H9 (cell line): Measurements from ENCODE around the gene GCN1. TPM values are rescaled to one million over a fixed set of nuclear protein-coding genes. Genes with fewer than 3 reads are reported as not detected.

Experiments
- DNase-seq: peaks from one replicate; pipeline ENCODE4 v3.0.0-alpha.2; 2017
- H2AFZ ChIP-seq: one replicate; pipeline ENCODE4 v1.6.1; 2013; ENCODE audit warnings: mild to moderate bottlenecking, low read length, control low read depth, moderate library complexity
- H2AK5ac ChIP-seq: 2 replicates; pipeline ENCODE4 v1.6.1; 2013; ENCODE audit warnings: low read length, control low read depth, mixed read lengths; ENCODE audit not compliant: insufficient read length
- H2BK120ac ChIP-seq: one replicate; pipeline ENCODE4 v1.6.1; 2013; ENCODE audit warnings: low read depth, mild to moderate bottlenecking, low read length, control low read depth, inconsistent platforms; ENCODE audit not compliant: poor library complexity, severe bottlenecking
- H2BK12ac ChIP-seq: 2 replicates; pipeline ENCODE4 v1.6.1; 2013; ENCODE audit warnings: low read length, control low read depth, mixed read lengths, low read depth; ENCODE audit not compliant: insufficient read length
- H2BK15ac ChIP-seq: 2 replicates; pipeline ENCODE4 v1.6.1; 2013; ENCODE audit warnings: low read depth, low read length, control low read depth
- H2BK20ac ChIP-seq: one replicate; pipeline ENCODE4 v1.6.1; 2013; ENCODE audit warnings: low read depth, mild to moderate bottlenecking, low read length, control low read depth, inconsistent platforms; ENCODE audit not compliant: poor library complexity, severe bottlenecking
- H2BK5ac ChIP-seq: 2 replicates; pipeline ENCODE4 v1.6.1; 2013; ENCODE audit warnings: low read length, control low read depth, mixed read lengths; ENCODE audit not compliant: insufficient read length
- H3K14ac ChIP-seq: 2 replicates; pipeline ENCODE4 v1.6.1; 2013; ENCODE audit warnings: low read length, control low read depth; ENCODE audit not compliant: insufficient read depth
- H3K18ac ChIP-seq: 2 replicates; pipeline ENCODE4 v1.6.1; 2013; ENCODE audit warnings: low read depth, mild to moderate bottlenecking, mixed read lengths, low read length, control low read depth; ENCODE audit not compliant: insufficient read length
- H3K23ac ChIP-seq: 2 replicates; pipeline ENCODE4 v1.6.1; 2013; ENCODE audit warnings: low read length, control low read depth, mixed read lengths, low read depth; ENCODE audit not compliant: insufficient read length
- H3K23me2 ChIP-seq: 2 replicates; pipeline ENCODE4 v1.6.1; 2013; ENCODE audit warnings: low read depth, mild to moderate bottlenecking, mixed read lengths, low read length, control low read depth; ENCODE audit not compliant: insufficient read length, poor library complexity, severe bottlenecking
- H3K27ac ChIP-seq: 2 replicates; pipeline ENCODE4 v1.5.1; 2013; ENCODE audit warnings: low read length, control low read depth, mixed read lengths, low read depth; ENCODE audit not compliant: insufficient read length
- H3K27me3 ChIP-seq: 2 replicates; pipeline ENCODE4 v1.6.1; 2013; ENCODE audit warnings: low read length, control low read depth, inconsistent platforms; ENCODE audit not compliant: insufficient read depth
- H3K4ac ChIP-seq: 2 replicates; pipeline ENCODE4 v1.6.1; 2013; ENCODE audit warnings: low read depth, mild to moderate bottlenecking, control low read depth, inconsistent platforms, low read length, moderate library complexity
- H3K4me1 ChIP-seq: 2 replicates; pipeline ENCODE4 v1.6.1; 2013; ENCODE audit warnings: low read length, control low read depth, inconsistent platforms; ENCODE audit not compliant: insufficient read depth
- H3K4me2 ChIP-seq: 2 replicates; pipeline ENCODE4 v1.6.1; 2013; ENCODE audit warnings: low read length, control low read depth, mixed read lengths; ENCODE audit not compliant: insufficient read length, insufficient read depth
- H3K56ac ChIP-seq: 2 replicates; pipeline ENCODE4 v1.6.1; 2013; ENCODE audit warnings: low read depth, mild to moderate bottlenecking, mixed read lengths, low read length, control low read depth; ENCODE audit not compliant: insufficient read length
- H3K79me1 ChIP-seq: 2 replicates; pipeline ENCODE4 v1.6.1; 2013; ENCODE audit warnings: low read depth, mild to moderate bottlenecking, moderate library complexity, low read length, control low read depth, inconsistent platforms; ENCODE audit not compliant: insufficient read depth, poor library complexity, severe bottlenecking
- H3K79me2 ChIP-seq: 2 replicates; pipeline ENCODE4 v1.6.1; 2013; ENCODE audit warnings: low read length, control low read depth, inconsistent platforms; ENCODE audit not compliant: insufficient read depth
- H3K9ac ChIP-seq: 2 replicates; pipeline ENCODE4 v1.6.1; 2013; ENCODE audit warnings: low read length, control low read depth, mixed read lengths; ENCODE audit not compliant: insufficient read length; ENCODE audit errors: extremely low read depth
- H3K9me3 ChIP-seq: one replicate; pipeline ENCODE4 v1.6.1; 2013; ENCODE audit warnings: low read depth, low read length, inconsistent platforms; ENCODE audit not compliant: control insufficient read depth
- H3T11ph ChIP-seq: one replicate; pipeline ENCODE4 v1.6.1; 2013; ENCODE audit warnings: mild to moderate bottlenecking, low read length, control low read depth, inconsistent platforms
- H4K20me1 ChIP-seq: one replicate; pipeline ENCODE4 v1.6.1; 2013; ENCODE audit not compliant: control insufficient read depth, insufficient read length, insufficient read depth
- H4K5ac ChIP-seq: 2 replicates; pipeline ENCODE4 v1.6.1; 2013; ENCODE audit warnings: low read depth, mild to moderate bottlenecking, mixed read lengths, low read length, control low read depth; ENCODE audit not compliant: insufficient read length
- H4K8ac ChIP-seq: replicated peaks from 2 replicates; pipeline ENCODE4 v1.6.1; 2013; ENCODE audit warnings: low read length, control low read depth, mixed read lengths, low read depth; ENCODE audit not compliant: insufficient read length
- H4K91ac ChIP-seq: 2 replicates; pipeline ENCODE4 v1.6.1; 2013; ENCODE audit warnings: low read depth, mild to moderate bottlenecking, moderate library complexity, mixed read lengths, low read length, control low read depth; ENCODE audit not compliant: insufficient read length
- H3K27ac Mint-ChIP-seq, 3 experiments: 2 replicates in 2 of 3; 3 replicates in 1 of 3; pipeline ENCODE4 v1.8.0; 2020 to 2021; ENCODE audit warnings: mixed read lengths in 3 of 3, mild to moderate bottlenecking in 1 of 3, moderate library complexity in 1 of 3
- H3K27me3 Mint-ChIP-seq: 2 replicates; pipeline ENCODE4 v1.8.0; 2021; ENCODE audit warnings: low read depth, mild to moderate bottlenecking, moderate library complexity, mixed read lengths
- H3K36me3 Mint-ChIP-seq, 3 experiments: 2 replicates in 2 of 3; 3 replicates in 1 of 3; pipeline ENCODE4 v1.8.0; 2020 to 2021; ENCODE audit warnings: low read depth in 3 of 3, mixed read lengths in 3 of 3; ENCODE audit not compliant: insufficient read depth in 1 of 3
- H3K4me1 Mint-ChIP-seq, 2 experiments: 2 replicates each; pipeline ENCODE4 v1.8.0; 2020; ENCODE audit warnings: mixed read lengths in 2 of 2
- H3K4me3 Mint-ChIP-seq, 2 experiments: 2 replicates in 1 of 2; 3 replicates in 1 of 2; pipeline ENCODE4 v1.8.0; 2020 to 2021; ENCODE audit warnings: mild to moderate bottlenecking in 2 of 2, mixed read lengths in 2 of 2, moderate library complexity in 1 of 2
- H3K9me3 Mint-ChIP-seq, 2 experiments: 2 replicates in 1 of 2; 3 replicates in 1 of 2; pipeline ENCODE4 v1.8.0; 2020; ENCODE audit warnings: mild to moderate bottlenecking in 2 of 2, mixed read lengths in 2 of 2, moderate library complexity in 1 of 2
- WGBS: extraction: QIAGEN DNeasy Blood & Tissue Kit; methylation state at CpG from one replicate; pipeline ENCODE4 v1.1.7; 2013; ENCODE audit warnings: missing lambda C conversion rate, low lambda C conversion rate, mixed read lengths; ENCODE audit not compliant: insufficient read length; ENCODE audit errors: extremely low coverage; 5-methylcytosine and 5-hydroxymethylcytosine counted together
- total RNA-seq: library from RNA; stranded (reverse); gene quantifications from 2 replicates; pipeline ENCODE4 v1.2.1, GENCODE V29; 2021
- TF ChIP-seq, protein P1 (sequence below): fragments of 200-600 bp; sonication (generic); conservative IDR thresholded peaks from 3 replicates; pipeline ENCODE4 v1.8.0; 2021; ENCODE audit warnings: antibody characterized with exemption, mild to moderate bottlenecking

The GCN1 gene
- total RNA-seq, 1 experiment from 2014 or later = 137 TPM

DNA sequence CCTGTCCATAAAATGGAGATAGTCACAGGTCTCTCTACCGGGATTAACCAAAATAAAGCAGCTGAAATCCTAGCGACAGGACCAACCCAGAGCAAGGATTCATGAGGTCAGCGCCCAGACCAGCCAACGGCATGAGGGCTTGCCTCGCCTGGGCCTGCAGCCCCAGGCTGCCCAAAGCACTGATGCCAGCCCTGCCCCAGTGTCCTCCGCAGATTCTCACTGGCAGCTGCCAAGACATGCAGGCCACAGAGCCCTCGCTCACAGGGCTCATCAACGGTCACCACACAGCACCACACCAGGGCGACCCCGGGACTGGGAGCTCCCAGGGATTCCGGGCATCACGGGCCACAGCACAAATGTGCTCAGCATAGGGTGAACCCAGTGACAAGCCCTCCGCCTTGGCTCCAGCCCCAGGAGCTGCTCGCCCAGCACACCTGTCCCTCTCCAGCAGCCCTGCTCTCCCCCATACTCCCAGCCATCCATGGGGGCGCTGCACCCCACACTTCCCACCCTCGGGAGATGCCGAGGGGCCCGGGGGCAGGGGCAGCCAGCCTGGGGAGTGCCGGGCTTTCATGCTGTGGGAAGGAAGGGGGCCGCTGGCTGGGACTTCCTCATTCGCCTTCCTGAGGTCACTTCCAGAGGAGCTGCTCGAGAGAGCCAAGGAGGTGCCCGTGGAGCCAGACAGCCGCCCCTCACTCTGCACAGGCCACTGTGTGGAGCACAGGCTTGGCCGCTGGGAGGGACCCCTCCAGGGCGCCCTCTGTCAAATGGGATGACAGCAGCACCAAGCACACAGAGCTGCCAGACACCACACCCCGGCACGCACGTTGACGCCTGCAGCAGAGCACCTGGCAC is 92.1 kb downstream of the GCN1 start:
- no peaks in the 10 kb centered on the region for H4K20me1 ChIP-seq
- Mint-ChIP-seq H3K27ac (peak overlapping the region in 2 of 3 experiments; percentile 27 to 34; a peak in 2 of 7 replicates), H3K4me3 (no peak overlapping the region), H3K9me3 (no peaks in the 10 kb centered on the region), H3K36me3 (peaks cover 17 to 51% (median 45%) of the 10 kb centered on the region in 3 experiments; a peak in 6 of 7 replicates), H3K4me1 (peaks cover 22 to 25% of the 10 kb centered on the region in 2 experiments), H3K27me3 (no peaks in the 10 kb centered on the region)
- TF ChIP-seq, protein P1, sequence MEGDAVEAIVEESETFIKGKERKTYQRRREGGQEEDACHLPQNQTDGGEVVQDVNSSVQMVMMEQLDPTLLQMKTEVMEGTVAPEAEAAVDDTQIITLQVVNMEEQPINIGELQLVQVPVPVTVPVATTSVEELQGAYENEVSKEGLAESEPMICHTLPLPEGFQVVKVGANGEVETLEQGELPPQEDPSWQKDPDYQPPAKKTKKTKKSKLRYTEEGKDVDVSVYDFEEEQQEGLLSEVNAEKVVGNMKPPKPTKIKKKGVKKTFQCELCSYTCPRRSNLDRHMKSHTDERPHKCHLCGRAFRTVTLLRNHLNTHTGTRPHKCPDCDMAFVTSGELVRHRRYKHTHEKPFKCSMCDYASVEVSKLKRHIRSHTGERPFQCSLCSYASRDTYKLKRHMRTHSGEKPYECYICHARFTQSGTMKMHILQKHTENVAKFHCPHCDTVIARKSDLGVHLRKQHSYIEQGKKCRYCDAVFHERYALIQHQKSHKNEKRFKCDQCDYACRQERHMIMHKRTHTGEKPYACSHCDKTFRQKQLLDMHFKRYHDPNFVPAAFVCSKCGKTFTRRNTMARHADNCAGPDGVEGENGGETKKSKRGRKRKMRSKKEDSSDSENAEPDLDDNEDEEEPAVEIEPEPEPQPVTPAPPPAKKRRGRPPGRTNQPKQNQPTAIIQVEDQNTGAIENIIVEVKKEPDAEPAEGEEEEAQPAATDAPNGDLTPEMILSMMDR = no peak
- no peak overlapping the region for H4K5ac ChIP-seq
- no peaks in the 10 kb centered on the region for H3K4me1 ChIP-seq
- no CpG with 5 or more reads among the region's 30 CpGs for WGBS
- H3K14ac ChIP-seq = no peak overlapping the region
- H4K91ac ChIP-seq = no peak overlapping the region
- H4K8ac ChIP-seq = no peak overlapping the region
- H3K27me3 ChIP-seq = no peaks in the 10 kb centered on the region
- no peak overlapping the region for H3K23ac ChIP-seq
- H3K27ac ChIP-seq = no peak overlapping the region
- no peaks in the 10 kb centered on the region; the same call in 1 of the 2 replicates for H3K79me2 ChIP-seq
- no peak overlapping the region for H2AK5ac ChIP-seq
- no peak overlapping the region for H3K4me2 ChIP-seq
- no peak overlapping the region for H2BK12ac ChIP-seq
- no peak overlapping the region for H2AFZ ChIP-seq
- H3K9me3 ChIP-seq = no peaks in the 10 kb centered on the region
- no peak overlapping the region for H2BK20ac ChIP-seq
- H3K56ac ChIP-seq = no peak overlapping the region
- H3T11ph ChIP-seq = no peak overlapping the region
- H3K18ac ChIP-seq = no peak overlapping the region
- no peak overlapping the region for H2BK120ac ChIP-seq
- no peak overlapping the region for H3K9ac ChIP-seq
- H2BK5ac ChIP-seq = no peak overlapping the region
- no peaks in the 10 kb centered on the region for H3K23me2 ChIP-seq
- no peak overlapping the region for H3K4ac ChIP-seq
- H2BK15ac ChIP-seq = no peak overlapping the region
- H3K79me1 ChIP-seq = no peaks in the 10 kb centered on the region
- DNase-seq = no peak
